Measurements from ENCODE around the gene ABLIM2. TPM values are rescaled to one million over a fixed set of nuclear protein-coding genes. Genes with fewer than 3 reads are reported as not detected.

The ABLIM2 gene
- total RNA-seq, 1 donor from 2014 or later: 7.5 TPM

GRCh38 chr4:8035371-8035780, 123.2 kb downstream of the ABLIM2 start:
- no peak overlapping the region for H3K27ac Mint-ChIP-seq (ENCODE audit: unreplicated experiment)

GRCh38 chr4:8033829-8034528, 124.6 kb downstream of the ABLIM2 start:
- Mint-ChIP-seq H3K9me3 (ENCODE audit: unreplicated experiment) (peaks cover 4% of the 10 kb centered on the region), H3K27me3 (ENCODE audit: unreplicated experiment) (peaks cover 7% of the 10 kb centered on the region), H3K4me1 (ENCODE audit: low read depth, unreplicated experiment) (peaks cover 21% of the 10 kb centered on the region), H3K36me3 (ENCODE audit: unreplicated experiment) (no peaks in the 10 kb centered on the region), H3K4me3 (ENCODE audit: unreplicated experiment) (no peak overlapping the region), H3K27ac (ENCODE audit: unreplicated experiment) (no peak overlapping the region)
- TF ChIP-seq CTCF (IDR thresholded peaks at IDR 0.05; ENCODE audit: partially characterized antibody, unreplicated experiment): no peak
- no peak for DNase-seq

More at GRCh38 chr4:8035371-8035780, 123.2 kb downstream of the ABLIM2 start:
- Mint-ChIP-seq H3K9me3 (ENCODE audit: unreplicated experiment) (peaks cover 4% of the 10 kb centered on the region), H3K36me3 (ENCODE audit: unreplicated experiment) (no peaks in the 10 kb centered on the region), H3K4me1 (ENCODE audit: low read depth, unreplicated experiment) (peaks cover 21% of the 10 kb centered on the region), H3K4me3 (ENCODE audit: unreplicated experiment) (no peak overlapping the region), H3K27me3 (ENCODE audit: unreplicated experiment) (peaks cover 4% of the 10 kb centered on the region)
- DNase-seq: no peak
- no peak for TF ChIP-seq CTCF (IDR thresholded peaks at IDR 0.05; ENCODE audit: partially characterized antibody, unreplicated experiment)

- Mint-ChIP-seq H3K27me3 (ENCODE audit: unreplicated experiment) (peaks cover 7% of the 10 kb centered on the region), H3K4me3 (ENCODE audit: unreplicated experiment) (no peak overlapping the region), H3K36me3 (ENCODE audit: unreplicated experiment) (no peaks in the 10 kb centered on the region), H3K27ac (ENCODE audit: unreplicated experiment) (no peak overlapping the region), H3K9me3 (ENCODE audit: unreplicated experiment) (peaks cover 7% of the 10 kb centered on the region), H3K4me1 (ENCODE audit: low read depth, unreplicated experiment) (peaks cover 20% of the 10 kb centered on the region)
- no peak for DNase-seq
- no peak for TF ChIP-seq CTCF (IDR thresholded peaks at IDR 0.05; ENCODE audit: partially characterized antibody, unreplicated experiment)
Observed at GRCh38 chr4:8033067-8033755, 125.4 kb downstream of the ABLIM2 start.

GRCh38 chr4:8032381-8032780, 126.2 kb downstream of the ABLIM2 start:
- no peak for TF ChIP-seq CTCF (IDR thresholded peaks at IDR 0.05; ENCODE audit: partially characterized antibody, unreplicated experiment)
- DNase-seq: no peak
- H3K9me3 Mint-ChIP-seq (ENCODE audit: unreplicated experiment): peaks cover 7% of the 10 kb centered on the region
- peaks cover 7% of the 10 kb centered on the region for H3K27me3 Mint-ChIP-seq (ENCODE audit: unreplicated experiment)
- H3K4me3 Mint-ChIP-seq (ENCODE audit: unreplicated experiment): no peak overlapping the region
- H3K27ac Mint-ChIP-seq (ENCODE audit: unreplicated experiment): no peak overlapping the region
- H3K4me1 Mint-ChIP-seq (ENCODE audit: low read depth, unreplicated experiment): peaks cover 17% of the 10 kb centered on the region
- H3K36me3 Mint-ChIP-seq (ENCODE audit: unreplicated experiment): no peaks in the 10 kb centered on the region
